MCF 10A (cell line): Measurements from ENCODE around the gene ECSIT. TPM values are rescaled to one million over a fixed set of nuclear protein-coding genes. Genes with fewer than 3 reads are reported as not detected.

Experiments used
- BruUV-seq: library from RNA; stranded (reverse); fragments of 400-500 nt; replicated peaks from 2 replicates; lab custom pipeline; 2021; lab: Mats Ljungman, UMichigan
- CTCF ChIA-PET: fragments of 300-600 bp; sonication (Branson Sonifier 250); formaldehyde crosslinking; extraction: SDS; loops from one replicate; lab custom pipeline; 2021; ENCODE audit warnings: antibody characterized with exemption, inconsistent platforms; lab: Yijun Ruan, JAX
- POLR2A ChIA-PET: fragments of 300-600, 350-650 bp; sonication (Branson Sonifier 250); formaldehyde crosslinking; extraction: SDS; loops from one replicate; lab custom pipeline; 2020; ENCODE audit warnings: antibody characterized with exemption, inconsistent platforms; lab: Yijun Ruan, JAX
- DNase-seq: peaks from one replicate; pipeline ENCODE4 v3.0.0-alpha.2; 2018; ENCODE audit not compliant: unreplicated experiment
- H3K27ac Mint-ChIP-seq: one replicate; pipeline ENCODE4 v1.8.0; 2022; ENCODE audit warnings: mild to moderate bottlenecking, low read depth, mixed read lengths; ENCODE audit not compliant: unreplicated experiment
- H3K27me3 Mint-ChIP-seq: one replicate; pipeline ENCODE4 v1.8.0; 2022; ENCODE audit warnings: mixed read lengths; ENCODE audit not compliant: insufficient read depth, unreplicated experiment
- H3K36me3 Mint-ChIP-seq: one replicate; pipeline ENCODE4 v1.8.0; 2022; ENCODE audit warnings: mild to moderate bottlenecking, moderate library complexity, mixed read lengths; ENCODE audit not compliant: insufficient read depth, unreplicated experiment
- H3K4me1 Mint-ChIP-seq: one replicate; pipeline ENCODE4 v1.8.0; 2022; ENCODE audit warnings: mixed read lengths; ENCODE audit not compliant: insufficient read depth, unreplicated experiment
- H3K4me3 Mint-ChIP-seq: one replicate; pipeline ENCODE4 v1.8.0; 2022; ENCODE audit warnings: mild to moderate bottlenecking, moderate library complexity, mixed read lengths; ENCODE audit not compliant: unreplicated experiment
- H3K9me3 Mint-ChIP-seq: one replicate; pipeline ENCODE4 v1.8.0; 2022; ENCODE audit warnings: mixed read lengths; ENCODE audit not compliant: unreplicated experiment
- CTCF ChIP-seq: fragments of 200-600 bp; IDR thresholded peaks from one replicate; pipeline ENCODE4 v1.8.0; 2022; ENCODE audit warnings: antibody characterized with exemption, mild to moderate bottlenecking; ENCODE audit not compliant: unreplicated experiment
- intact Hi-C: fragments of 100-400 bp; cut with micrococcal nuclease; formaldehyde crosslinking; loops from 2 replicates; pipeline ENCODE4 v1.14.1; 2022
- total RNA-seq: library from RNA; stranded (reverse); gene quantifications from 2 replicates; pipeline ENCODE4 v1.2.3, GENCODE V29; 2022

ECSIT gene
- total RNA-seq, 1 experiment from 2014 or later: 26.8 TPM

DNA sequence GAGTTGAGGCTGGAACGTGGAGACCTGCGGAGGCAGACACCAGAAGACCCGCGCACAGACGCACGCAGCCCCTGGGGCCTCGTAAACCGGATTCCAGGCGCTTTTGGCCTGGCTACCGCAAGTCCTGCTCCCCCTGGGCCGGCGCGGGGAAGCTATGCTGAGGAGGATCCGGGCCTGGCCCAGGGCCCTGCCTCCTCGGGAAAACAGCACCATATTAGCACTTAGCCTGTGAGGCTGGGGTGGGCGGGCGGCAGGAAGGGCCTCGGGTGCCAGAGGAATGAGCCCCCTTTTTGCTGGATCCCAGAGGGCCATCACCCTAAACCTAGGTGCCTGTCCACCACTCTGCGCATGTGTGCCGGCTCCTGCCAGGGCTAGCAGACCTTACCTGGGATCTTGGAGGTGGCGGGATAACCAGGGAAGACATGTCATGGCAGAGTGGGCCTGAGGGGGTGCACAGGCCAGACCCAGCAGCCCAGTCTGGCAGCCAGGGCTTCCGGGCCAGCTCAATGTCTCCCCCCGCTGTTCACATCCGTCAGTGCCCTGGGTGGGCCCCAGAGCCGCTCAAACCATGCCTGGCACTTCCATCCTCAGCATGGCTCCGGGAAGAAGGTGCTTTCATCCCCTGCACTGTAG is 22.8 kb upstream of the ECSIT start:
- Mint-ChIP-seq H3K27ac (no peak overlapping the region), H3K9me3 (no peaks in the 10 kb centered on the region), H3K4me3 (no peak overlapping the region), H3K4me1 (peaks cover 2% of the 10 kb centered on the region), H3K36me3 (peaks cover 18% of the 10 kb centered on the region), H3K27me3 (no peaks in the 10 kb centered on the region)
- DNase-seq: no peak
- no TSS peak for BruUV-seq
- ChIA-PET CTCF (no interaction called here), POLR2A (no interaction called here)
- intact Hi-C loops: no loop called here
- no peak for TF ChIP-seq CTCF

DNA sequence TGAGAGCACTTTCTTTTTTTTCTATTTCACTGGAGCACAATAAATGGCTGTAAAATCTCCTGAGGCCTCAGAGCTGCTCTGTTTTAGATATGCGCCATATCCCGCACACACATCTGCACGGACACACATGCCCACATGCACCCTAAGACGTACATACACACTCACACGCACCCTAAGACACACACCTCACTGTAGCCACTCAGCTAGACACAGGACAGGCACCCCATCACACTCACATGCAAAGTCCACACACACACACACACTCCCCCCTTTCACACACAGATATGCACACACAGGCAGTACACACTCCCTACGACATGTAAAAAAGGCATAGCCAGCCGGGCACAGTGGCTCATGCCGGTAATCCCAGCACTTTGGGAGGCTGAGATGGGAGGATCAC is 21.3 kb upstream of the ECSIT start:
- no peak for DNase-seq
- POLR2A ChIA-PET: no interaction called here
- Mint-ChIP-seq H3K4me3 (no peak overlapping the region), H3K36me3 (peaks cover 12% of the 10 kb centered on the region), H3K27me3 (peaks cover 4% of the 10 kb centered on the region), H3K4me1 (peaks cover 9% of the 10 kb centered on the region), H3K9me3 (no peaks in the 10 kb centered on the region), H3K27ac (no peak overlapping the region)
- CTCF ChIA-PET: interaction anchor here (0.9 kb wide), 1 partner anchor 10 kb away, joined by 3 read pairs; no protein-coding TSS in a partner anchor
- BruUV-seq: no TSS peak
- no peak for TF ChIP-seq CTCF
- intact Hi-C loops: no loop called here

DNA sequence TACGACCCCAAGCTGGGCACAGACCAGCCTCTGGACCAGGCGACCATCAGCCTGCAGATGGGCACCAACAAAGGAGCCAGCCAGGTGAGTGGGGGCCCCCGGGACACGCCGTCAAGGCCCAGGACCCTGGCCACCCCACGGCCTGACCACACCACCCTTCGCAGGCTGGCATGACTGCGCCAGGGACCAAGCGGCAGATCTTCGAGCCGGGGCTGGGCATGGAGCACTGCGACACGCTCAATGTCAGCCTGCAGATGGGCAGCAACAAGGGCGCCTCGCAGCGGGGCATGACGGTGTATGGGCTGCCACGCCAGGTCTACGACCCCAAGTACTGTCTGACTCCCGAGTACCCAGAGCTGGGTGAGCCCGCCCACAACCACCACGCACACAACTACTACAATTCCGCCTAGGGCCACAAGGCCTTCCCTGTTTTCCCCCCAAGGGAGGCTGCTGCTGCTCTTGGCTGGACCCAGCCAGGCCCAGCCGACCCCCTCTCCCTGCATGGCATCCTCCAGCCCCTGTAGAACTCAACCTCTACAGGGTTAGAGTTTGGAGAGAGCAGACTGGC is 20.5 kb upstream of the ECSIT start:
- TF ChIP-seq CTCF: no peak
- Mint-ChIP-seq H3K4me1 (peaks cover 9% of the 10 kb centered on the region), H3K4me3 (no peak overlapping the region), H3K27ac (no peak overlapping the region), H3K9me3 (no peaks in the 10 kb centered on the region), H3K27me3 (peaks cover 11% of the 10 kb centered on the region), H3K36me3 (peaks cover 7% of the 10 kb centered on the region)
- CTCF ChIA-PET: interaction anchor here (0.6 kb wide), 1 partner anchor 9 kb away, joined by 3 read pairs; the partner anchor contains the start of gene ELOF1
- DNase-seq: no peak
- no TSS peak for BruUV-seq
- intact Hi-C loops: no loop called here
- POLR2A ChIA-PET: no interaction called here

DNA sequence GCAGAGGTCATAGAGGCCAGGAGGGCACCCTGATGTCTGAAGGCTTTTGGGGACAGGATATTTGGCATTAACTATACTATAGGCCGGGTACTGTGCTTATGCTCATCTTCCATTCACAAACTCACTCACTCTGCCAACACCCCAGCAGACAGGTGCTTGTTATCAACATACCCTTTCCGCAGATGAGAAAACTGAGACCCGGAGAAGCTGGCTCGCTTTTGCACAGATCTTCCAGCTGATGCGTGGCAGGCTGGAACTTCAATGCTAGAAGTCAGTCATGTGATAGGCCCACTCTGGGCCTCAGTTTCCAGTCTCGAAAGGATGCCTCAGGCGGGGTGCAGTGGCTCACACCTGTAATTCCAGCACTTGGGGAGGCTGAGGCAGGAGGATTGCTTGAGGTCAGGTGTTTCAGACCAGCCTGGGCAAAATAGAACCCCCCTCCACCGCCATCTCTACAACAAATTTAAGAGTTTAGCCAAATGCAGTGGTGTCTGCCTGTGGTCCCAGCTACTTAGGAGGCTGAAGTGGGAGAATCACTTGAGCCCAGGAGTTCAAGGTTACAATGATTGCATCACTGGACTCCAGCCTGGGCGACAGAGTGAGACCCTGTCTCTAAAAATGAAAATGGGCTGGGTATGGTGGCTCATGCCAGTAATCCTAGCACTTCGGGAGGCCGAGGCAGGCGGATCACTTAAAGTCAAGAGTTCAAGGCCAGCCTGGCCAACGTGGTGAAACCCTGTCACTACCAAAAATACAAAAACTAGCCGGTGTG is 19.2 kb upstream of the ECSIT start:
- Mint-ChIP-seq H3K27ac (no peak overlapping the region), H3K4me1 (peaks cover 9% of the 10 kb centered on the region), H3K36me3 (peaks cover 5% of the 10 kb centered on the region), H3K4me3 (no peak overlapping the region), H3K9me3 (no peaks in the 10 kb centered on the region), H3K27me3 (peaks cover 11% of the 10 kb centered on the region)
- intact Hi-C loops: no loop called here
- ChIA-PET CTCF (interaction anchor here (1.0 kb wide), 1 partner anchor 13 kb away, joined by 3 read pairs; no protein-coding TSS in a partner anchor), POLR2A (interaction anchor here (1.3 kb wide), 1 partner anchor 11 kb away, joined by 4 read pairs; the partner anchor contains the start of gene ELOF1)
- TF ChIP-seq CTCF: no peak
- BruUV-seq: no TSS peak
- DNase-seq: no peak
